Epidermal melanocyte (primary cell): ENCODE measurements around the gene TSPAN31.

Experiments used
- DNase-seq: peaks from one replicate; pipeline ENCODE4 v3.0.0; 2011; ENCODE audit warnings: low spot score; ENCODE audit not compliant: insufficient read length

TSPAN31 gene

GRCh38 chr12:57722716-57723629 is 21.9 kb upstream of the TSPAN31 start:
- no peak for DNase-seq

GRCh38 chr12:57723630-57723962 is 21.2 kb upstream of the TSPAN31 start:
- DNase-seq = no peak

DNA sequence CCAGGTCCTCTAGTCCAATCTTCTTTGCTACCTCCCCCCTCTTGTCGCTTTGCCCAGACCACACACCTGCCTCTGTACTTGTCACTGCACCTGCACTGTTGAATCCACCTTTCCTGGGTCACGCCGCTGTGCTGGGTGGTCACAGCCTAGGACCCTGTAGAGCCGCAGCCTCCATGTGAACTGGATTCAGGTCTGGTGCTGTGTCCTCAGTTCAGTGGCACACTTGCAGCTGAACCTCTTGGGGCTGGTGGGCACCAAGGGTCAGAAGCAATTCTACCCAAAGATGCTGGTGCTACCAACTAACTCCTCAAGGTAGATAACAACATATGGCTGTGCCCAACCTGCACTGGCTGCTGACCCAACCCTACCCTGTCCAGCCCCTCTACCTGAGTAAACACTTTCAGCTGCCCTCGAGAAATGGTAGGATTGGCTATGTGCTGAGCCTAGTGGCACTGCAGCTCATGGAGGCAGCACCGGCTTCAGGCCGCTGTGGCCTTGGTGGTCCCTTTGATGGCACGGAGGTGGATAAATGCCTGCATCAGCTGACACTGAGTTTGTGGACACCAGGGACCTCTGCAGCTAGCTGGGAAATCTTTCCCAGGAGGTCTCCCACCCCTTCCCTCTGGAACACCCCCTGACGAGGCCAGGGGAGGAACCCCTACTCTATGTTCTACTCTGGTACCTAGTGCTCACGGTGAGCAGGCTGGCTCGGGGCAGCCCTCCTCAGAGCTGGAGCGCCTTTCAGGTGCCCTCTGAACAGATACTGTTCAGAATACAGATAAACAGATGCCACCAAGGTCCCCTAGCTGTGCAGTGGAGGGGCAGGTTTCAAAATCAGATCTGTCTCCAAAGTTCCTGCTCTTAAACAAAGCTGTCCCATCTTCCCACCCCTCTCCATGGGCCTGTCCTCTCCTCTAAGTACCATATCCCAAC is 20.6 kb upstream of the TSPAN31 start:
- no peak for DNase-seq

GRCh38 chr12:57724936-57725740 is 19.7 kb upstream of the TSPAN31 start:
- no peak for DNase-seq

GRCh38 chr12:57725851-57726150 is 19.0 kb upstream of the TSPAN31 start:
- no peak for DNase-seq

GRCh38 chr12:57726151-57726883 is 18.5 kb upstream of the TSPAN31 start:
- peak; percentile 78 for DNase-seq

- DNase-seq = no peak
Observed at GRCh38 chr12:57726884-57727757, 17.7 kb upstream of the TSPAN31 start.

DNA sequence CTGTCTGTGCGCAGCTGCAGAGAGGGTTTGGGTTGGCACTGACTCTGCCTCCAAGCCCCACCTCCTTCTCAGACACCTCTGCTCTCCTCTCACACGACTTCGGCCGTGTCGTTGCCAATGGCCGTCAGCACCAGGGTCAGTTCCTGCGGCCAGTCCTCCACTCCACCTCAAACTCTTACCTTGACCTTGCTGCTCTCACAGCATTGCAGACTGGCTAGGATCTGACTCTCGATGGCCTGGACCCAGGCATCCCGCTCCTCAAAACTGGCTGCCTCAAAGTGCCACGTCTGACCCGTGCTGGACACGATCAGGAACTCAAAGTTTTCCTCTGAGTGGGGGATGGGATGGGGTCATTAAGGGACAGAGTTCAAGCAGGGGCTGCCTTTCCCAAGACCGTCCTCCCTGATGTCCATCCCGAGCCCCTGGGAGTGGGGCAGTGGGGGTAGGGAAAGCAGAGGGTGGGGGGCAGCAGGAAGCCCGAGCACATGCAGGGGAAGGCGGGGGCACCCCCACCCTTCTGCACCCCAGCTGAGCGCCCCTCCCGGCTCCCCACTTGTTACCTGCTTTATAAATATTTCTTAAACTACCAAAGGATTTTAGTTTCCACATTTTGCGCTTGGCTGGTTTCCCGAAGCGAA is 17.0 kb upstream of the TSPAN31 start:
- no peak for DNase-seq

- no peak for DNase-seq
Observed at GRCh38 chr12:57729321-57729844, 15.5 kb upstream of the TSPAN31 start.

DNA sequence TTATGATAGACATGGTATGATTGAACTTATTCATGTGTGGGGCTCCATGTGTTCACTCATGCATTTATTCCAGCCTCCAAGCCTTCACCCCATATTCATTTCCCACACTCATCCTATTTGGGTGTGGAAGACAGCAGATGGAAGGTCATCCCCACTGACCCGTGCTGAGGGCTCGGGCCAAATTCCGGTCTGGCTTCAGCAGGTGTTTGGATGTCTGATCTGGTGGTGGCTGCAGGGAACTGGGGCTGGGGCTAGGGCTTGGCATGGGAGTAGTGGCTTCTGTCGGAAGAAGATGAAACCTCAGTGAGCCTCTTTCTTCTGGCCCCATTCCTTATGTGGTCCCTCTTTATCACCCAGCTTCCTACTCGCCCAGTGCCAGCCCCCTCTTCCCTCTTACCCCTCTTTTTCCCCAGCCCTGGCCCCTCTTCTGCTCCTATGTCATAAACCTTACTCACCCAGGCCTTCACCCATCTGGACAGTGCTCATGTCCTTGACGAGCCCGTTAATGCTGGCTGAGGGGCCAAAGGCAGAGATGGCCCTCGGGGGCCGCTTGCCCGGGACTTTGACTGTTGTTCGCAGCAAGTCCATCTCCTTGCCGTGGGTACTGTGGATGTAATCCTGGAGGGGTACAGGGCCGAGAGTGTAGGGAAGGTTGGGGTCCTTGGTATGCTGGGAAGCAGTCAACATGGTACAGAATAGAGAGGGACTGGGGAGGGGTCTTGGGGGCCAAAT is 14.3 kb upstream of the TSPAN31 start:
- DNase-seq = no peak

GRCh38 chr12:57731411-57732080 is 13.3 kb upstream of the TSPAN31 start:
- no peak for DNase-seq

- no peak for DNase-seq
Observed at GRCh38 chr12:57732270-57732669, 12.6 kb upstream of the TSPAN31 start.

DNA sequence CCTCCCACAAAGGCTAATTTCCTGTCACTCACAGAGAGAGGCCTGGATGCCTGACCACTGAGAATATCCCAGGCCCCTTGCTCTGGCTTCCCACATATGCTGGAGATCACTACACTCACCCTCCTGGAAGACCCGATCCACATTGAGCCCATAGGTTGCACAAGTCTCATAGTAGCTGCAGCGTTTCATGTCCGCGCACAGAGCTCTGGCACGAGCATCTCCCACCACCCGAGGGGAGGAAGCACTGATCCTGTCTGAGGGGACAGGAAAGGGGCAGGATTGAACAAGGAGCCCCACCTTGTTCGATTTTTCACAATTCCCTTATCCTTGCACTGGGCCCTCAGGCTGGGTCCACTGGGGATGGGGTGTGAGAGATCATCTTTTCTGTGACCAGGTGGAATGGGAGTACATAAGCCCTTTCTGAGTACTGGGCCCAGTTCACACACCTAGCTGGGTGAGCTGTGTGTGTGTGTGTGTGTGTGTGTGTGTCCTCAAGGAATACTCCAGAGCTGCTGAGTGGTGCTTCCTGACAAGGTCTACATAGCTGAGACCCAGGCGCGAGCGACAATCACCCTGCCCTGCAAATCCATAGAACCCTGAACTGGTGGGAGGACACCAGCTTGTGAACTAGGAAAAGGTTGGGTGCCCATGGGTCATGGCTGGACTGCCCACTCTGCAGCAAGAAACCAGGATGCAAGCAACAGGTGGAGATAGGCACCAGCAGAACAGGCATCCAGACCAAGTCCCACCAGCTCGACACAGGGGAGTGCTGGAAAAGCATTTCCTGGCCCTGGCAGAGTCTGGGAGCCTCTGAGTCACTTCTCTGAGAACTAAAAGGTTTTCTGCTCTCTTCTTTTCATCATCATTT is 11.9 kb upstream of the TSPAN31 start:
- no peak for DNase-seq

DNA sequence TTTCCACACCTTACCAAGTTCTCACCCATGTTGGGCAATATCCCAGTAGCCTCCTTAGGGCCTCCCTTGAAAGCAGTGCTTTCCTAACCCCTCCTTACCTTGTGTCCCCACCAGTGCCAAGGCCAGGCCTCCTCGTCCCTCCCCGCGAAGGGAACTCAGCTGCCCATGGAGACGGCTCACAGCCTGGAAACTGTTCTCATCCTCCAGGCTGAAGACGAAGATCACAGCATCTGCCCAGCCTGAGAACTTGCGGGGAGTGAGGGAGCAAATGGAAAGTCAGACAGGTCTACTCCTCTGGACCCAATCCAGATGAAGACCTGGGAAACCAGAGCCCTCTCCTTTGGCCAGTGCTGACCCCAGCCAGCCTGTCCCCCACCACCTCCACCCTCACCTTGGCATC is 10.9 kb upstream of the TSPAN31 start:
- DNase-seq = no peak

DNA sequence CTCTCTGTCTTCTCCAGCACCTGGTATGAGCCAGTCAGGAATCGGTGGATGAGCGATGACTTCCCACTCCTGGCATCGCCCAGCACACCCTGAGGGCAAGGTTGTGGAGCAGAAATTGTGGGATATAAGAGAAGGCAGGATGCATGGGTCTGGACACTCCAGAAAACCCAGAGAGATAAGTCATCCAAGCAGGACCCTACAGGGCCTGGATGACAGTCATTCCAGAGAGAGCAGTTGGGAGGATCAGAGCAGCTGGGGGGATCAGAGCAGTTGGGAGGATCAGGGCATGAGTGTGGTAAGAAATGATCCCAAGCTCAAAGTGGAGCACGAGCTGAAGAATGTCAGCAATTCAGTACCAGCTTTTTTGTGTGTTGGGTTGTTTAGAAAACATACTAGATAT is 10.2 kb upstream of the TSPAN31 start:
- DNase-seq = no peak

- DNase-seq = no peak
Observed at GRCh38 chr12:57735198-57735855, 9.5 kb upstream of the TSPAN31 start.
